Left ventricle myocardium superior (tissue), 1 donor: Measurements from ENCODE around the gene RPAP3. TPM values are rescaled to one million over a fixed set of nuclear protein-coding genes. Genes with fewer than 3 reads are reported as not detected.
A peak's percentile ranks its signal among the peaks of the same experiment; 100 is the strongest.

ENCODE experiments used
- ATAC-seq: fragments of 200-7000 bp; cut with Tn5 transposase; one replicate; pipeline ENCODE4 v1.9.1; 2020; ENCODE audit warnings: mild to moderate bottlenecking, moderate library complexity
- DNase-seq: peaks from one replicate; pipeline ENCODE4 v3.0.0-alpha.2; 2020
- intact Hi-C: fragments of 100-400 bp; cut with micrococcal nuclease; formaldehyde crosslinking; loops from one replicate; pipeline ENCODE4 v1.11.0; 2022
- total RNA-seq: library from RNA; stranded (reverse); fragmentation: NEBNext Ultra II Directional; extraction: Animal tissue kit (Norgen Biotek cat#: 25700); gene quantifications from one replicate; pipeline ENCODE4 v1.2.1, GENCODE V29; 2021
- donor health status: DM: no; HTN: yes; CAD: no; lungs with severe emphysema.

The RPAP3 gene
- total RNA-seq, 1 donor from 2014 or later, result 19.9 TPM

- DNase-seq (no peak), ATAC-seq (no peak)
- intact Hi-C loops, result no loop called here
Observed at GRCh38 chr12:47725091-47725772, 19.4 kb upstream of the RPAP3 start, which contains the start of gene ENDOU. Gene ENDOU, minus strand, starts transcription at chr12:47725490. Its CDS starts 77 bp downstream, at chr12:47725413.

GRCh38 chr12:47722941-47723631 is 17.3 kb upstream of the RPAP3 start:
- ATAC-seq (no peak), DNase-seq (no peak)
- intact Hi-C loops, result no loop called here

GRCh38 chr12:47722136-47722834 is 16.5 kb upstream of the RPAP3 start:
- intact Hi-C loops, result no loop called here
- no peak for ATAC-seq

GRCh38 chr12:47721431-47721973 is 15.7 kb upstream of the RPAP3 start:
- ATAC-seq (no peak), DNase-seq (no peak)
- intact Hi-C loops, result no loop called here

More at GRCh38 chr12:47722136-47722834, 16.5 kb upstream of the RPAP3 start:
- no peak for DNase-seq

- DNase-seq, result no peak
- no peak for ATAC-seq
- intact Hi-C loops, result loop anchor here (5.0 kb wide), 1 partner anchor 49 kb away; no protein-coding TSS in a partner anchor
Observed at GRCh38 chr12:47718531-47718930, 12.7 kb upstream of the RPAP3 start.

- DNase-seq, result peak; percentile 92
- peak; percentile 92 for ATAC-seq
- intact Hi-C loops, result loop anchor here (2.0 to 5.0 kb wide), 2 partner anchors 19 to 50 kb away; no protein-coding TSS in a partner anchor
Observed at GRCh38 chr12:47717443-47718193, 11.8 kb upstream of the RPAP3 start.

GRCh38 chr12:47717046-47717442 is 11.2 kb upstream of the RPAP3 start:
- intact Hi-C loops, result loop anchor here (2.0 to 5.0 kb wide), 2 partner anchors 20 to 50 kb away; no protein-coding TSS in a partner anchor
- ATAC-seq (no peak), DNase-seq (peak; percentile 34)

GRCh38 chr12:47715877-47716548 is 10.2 kb upstream of the RPAP3 start:
- intact Hi-C loops, result loop anchor here (2.0 to 5.0 kb wide), 3 partner anchors 21 to 123 kb away; no protein-coding TSS in a partner anchor
- ATAC-seq, result no peak
- DNase-seq, result peak; percentile 47

- peak; percentile 60 for ATAC-seq
- intact Hi-C loops, result loop anchor here (2.0 to 5.0 kb wide), 2 partner anchors 52 to 123 kb away; no protein-coding TSS in a partner anchor
- peak; percentile 77 for DNase-seq
Observed at GRCh38 chr12:47715393-47715876, 9.6 kb upstream of the RPAP3 start.

GRCh38 chr12:47714826-47715386 is 9.1 kb upstream of the RPAP3 start:
- intact Hi-C loops, result loop anchor here (2.0 to 5.0 kb wide), 2 partner anchors 52 to 124 kb away; no protein-coding TSS in a partner anchor
- no peak for DNase-seq
- no peak for ATAC-seq

GRCh38 chr12:47712171-47712570 is 6.3 kb upstream of the RPAP3 start:
- intact Hi-C loops, result no loop called here

GRCh38 chr12:47711448-47711847 is 5.6 kb upstream of the RPAP3 start:
- intact Hi-C loops, result no loop called here
- ATAC-seq (no peak), DNase-seq (no peak)

More at GRCh38 chr12:47712171-47712570, 6.3 kb upstream of the RPAP3 start:
- DNase-seq, result no peak
- no peak for ATAC-seq

- ATAC-seq, result no peak
- intact Hi-C loops, result no loop called here
- DNase-seq, result no peak
Observed at GRCh38 chr12:47710278-47710677, 4.4 kb upstream of the RPAP3 start.

- no peak for ATAC-seq
- intact Hi-C loops, result no loop called here
Observed at GRCh38 chr12:47709671-47710070, 3.8 kb upstream of the RPAP3 start.

GRCh38 chr12:47709237-47709636 is 3.4 kb upstream of the RPAP3 start:
- no peak for ATAC-seq
- DNase-seq, result no peak
- intact Hi-C loops, result no loop called here

More at GRCh38 chr12:47709671-47710070, 3.8 kb upstream of the RPAP3 start:
- no peak for DNase-seq

- intact Hi-C loops, result no loop called here
- DNase-seq, result no peak
- ATAC-seq, result no peak
Observed at GRCh38 chr12:47707905-47708543, 2.2 kb upstream of the RPAP3 start.

GRCh38 chr12:47707355-47707754 is 1.5 kb upstream of the RPAP3 start:
- intact Hi-C loops, result no loop called here
- no peak for ATAC-seq
- no peak for DNase-seq
